Testis (tissue), 3 donors: ENCODE measurements around the gene SLC35D2. TPM values are rescaled to one million over a fixed set of nuclear protein-coding genes. Genes with fewer than 3 reads are reported as not detected.
A peak's percentile ranks its signal among the peaks of the same experiment; 100 is the strongest.
"Not testable (repeated sequence)": the region's sequence is repeated elsewhere in the genome, so short reads cannot be mapped to it uniquely, and the experiment has no call there.

Source experiments
- DNase-seq: peaks from one replicate; pipeline ENCODE4 v3.0.0-alpha.2; 2019
- H3K27ac ChIP-seq, 2 donors: fragments of 200-600 bp; sonication (generic); one replicate each; pipeline ENCODE4 v1.5.1; 2019
- H3K27me3 ChIP-seq: fragments of 200-600 bp; sonication (generic); one replicate; pipeline ENCODE4 v1.5.1; 2019
- H3K36me3 ChIP-seq: fragments of 200-600 bp; sonication (generic); one replicate; pipeline ENCODE4 v1.5.1; 2017; ENCODE audit warnings: low read depth; ENCODE audit errors: missing control alignments
- H3K4me1 ChIP-seq: fragments of 200-600 bp; sonication (generic); one replicate; pipeline ENCODE4 v1.5.1; 2019
- H3K4me3 ChIP-seq, 2 donors: fragments of 200-600 bp; sonication (generic); one replicate each; pipeline ENCODE4 v1.5.1; 2017 to 2019
- H3K9me3 ChIP-seq: fragments of 200-600 bp; sonication (generic); one replicate; pipeline ENCODE4 v1.5.1; 2017
- POLR2A ChIP-seq: fragments of 450-650 bp; IDR thresholded peaks from one replicate; pipeline ENCODE4 v1.6.1; 2017; ENCODE audit warnings: antibody characterized with exemption, mild to moderate bottlenecking, moderate library complexity
- WGBS, 2 donors: methylation state at CpG; one replicate each; pipeline ENCODE4 v1.1.5; 2018; 5-methylcytosine and 5-hydroxymethylcytosine counted together
- intact Hi-C: fragments of 100-400 bp; cut with DNase I; formaldehyde crosslinking; loops from one replicate; pipeline ENCODE4 v1.15.1; 2023; ENCODE audit warnings: low total_unique reads
- polyA plus RNA-seq: library from polyadenylated mRNA; stranded (reverse); fragments of 350-450 nt; fragmentation: Illumina TruSeq; extraction: RNeasy Lipid Tissue Mini Kit (QIAGEN cat#74804); gene quantifications from one replicate; pipeline ENCODE4 v1.2.3, GENCODE V29; 2014; ENCODE audit warnings: low read depth, low replicate concordance; ENCODE audit not compliant: insufficient read depth
- total RNA-seq, 2 donors: library from RNA; depleted of rRNA; stranded (reverse); fragments of >200 nt; gene quantifications; one replicate each; pipeline ENCODE4 v1.2.3, GENCODE V29; 2016
- TF ChIP-seq, protein P1 (sequence below), 3 experiments: fragments of 450-650 bp in 2 of 3; fragments of 200-600 bp in 1 of 3; sonication (generic) in 1 of 3; IDR thresholded peaks; one replicate each; pipeline ENCODE4 v1.5.1; 2016 to 2019; ENCODE audit warnings: antibody characterized with exemption in 3 of 3, mild to moderate bottlenecking in 2 of 3, moderate library complexity in 1 of 3

Gene SLC35D2
- total and polyA plus RNA-seq, 3 donors from 2014 or later = 18.4 to 34.2 (median 26.5) TPM

DNA sequence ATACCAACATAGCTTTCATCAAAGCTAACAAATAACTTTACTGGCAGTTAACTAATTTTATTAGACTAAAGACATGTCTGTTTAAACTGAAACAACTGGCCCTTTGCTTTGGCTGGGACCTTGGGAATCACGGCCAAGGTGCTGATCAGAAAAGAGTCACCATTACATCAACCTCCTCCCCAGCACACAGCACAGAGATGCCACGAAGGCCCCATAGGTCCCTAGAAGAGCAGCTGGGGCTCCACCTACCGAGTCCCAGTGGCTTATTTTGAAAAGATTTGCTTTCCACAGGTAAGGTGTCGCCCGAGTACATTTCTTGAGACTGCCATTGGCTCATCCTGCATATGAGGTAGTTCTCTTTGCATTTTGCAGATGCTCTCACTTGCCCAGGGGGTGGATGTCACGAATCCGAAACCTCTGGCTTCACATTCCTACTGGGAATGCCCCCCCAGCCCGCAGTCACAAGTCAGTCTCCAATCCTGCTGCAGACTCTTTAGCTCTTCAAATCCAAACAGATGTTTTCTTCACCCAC is 62.7 kb downstream of the SLC35D2 start:
- Histone ChIP-seq H3K36me3 (no peaks in the 10 kb centered on the region), H3K9me3 (no peaks in the 10 kb centered on the region), H3K27ac (peak overlapping the region; percentile 62 to 74), H3K27me3 (no peaks in the 10 kb centered on the region), H3K4me3 (no peak overlapping the region), H3K4me1 (peaks cover 22% of the 10 kb centered on the region)
- 53 to 65% methylated on average over 8 of the region's 8 CpGs for WGBS, 2 donors
- intact Hi-C loops = loop anchor here (10.0 kb wide), 1 partner anchor 344 kb away; no protein-coding TSS in a partner anchor
- DNase-seq = peak; percentile 80
- TF ChIP-seq POLR2A = no peak
- TF ChIP-seq, protein P1, sequence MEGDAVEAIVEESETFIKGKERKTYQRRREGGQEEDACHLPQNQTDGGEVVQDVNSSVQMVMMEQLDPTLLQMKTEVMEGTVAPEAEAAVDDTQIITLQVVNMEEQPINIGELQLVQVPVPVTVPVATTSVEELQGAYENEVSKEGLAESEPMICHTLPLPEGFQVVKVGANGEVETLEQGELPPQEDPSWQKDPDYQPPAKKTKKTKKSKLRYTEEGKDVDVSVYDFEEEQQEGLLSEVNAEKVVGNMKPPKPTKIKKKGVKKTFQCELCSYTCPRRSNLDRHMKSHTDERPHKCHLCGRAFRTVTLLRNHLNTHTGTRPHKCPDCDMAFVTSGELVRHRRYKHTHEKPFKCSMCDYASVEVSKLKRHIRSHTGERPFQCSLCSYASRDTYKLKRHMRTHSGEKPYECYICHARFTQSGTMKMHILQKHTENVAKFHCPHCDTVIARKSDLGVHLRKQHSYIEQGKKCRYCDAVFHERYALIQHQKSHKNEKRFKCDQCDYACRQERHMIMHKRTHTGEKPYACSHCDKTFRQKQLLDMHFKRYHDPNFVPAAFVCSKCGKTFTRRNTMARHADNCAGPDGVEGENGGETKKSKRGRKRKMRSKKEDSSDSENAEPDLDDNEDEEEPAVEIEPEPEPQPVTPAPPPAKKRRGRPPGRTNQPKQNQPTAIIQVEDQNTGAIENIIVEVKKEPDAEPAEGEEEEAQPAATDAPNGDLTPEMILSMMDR (IDR thresholded peaks at IDR 0.05) = no peak

DNA sequence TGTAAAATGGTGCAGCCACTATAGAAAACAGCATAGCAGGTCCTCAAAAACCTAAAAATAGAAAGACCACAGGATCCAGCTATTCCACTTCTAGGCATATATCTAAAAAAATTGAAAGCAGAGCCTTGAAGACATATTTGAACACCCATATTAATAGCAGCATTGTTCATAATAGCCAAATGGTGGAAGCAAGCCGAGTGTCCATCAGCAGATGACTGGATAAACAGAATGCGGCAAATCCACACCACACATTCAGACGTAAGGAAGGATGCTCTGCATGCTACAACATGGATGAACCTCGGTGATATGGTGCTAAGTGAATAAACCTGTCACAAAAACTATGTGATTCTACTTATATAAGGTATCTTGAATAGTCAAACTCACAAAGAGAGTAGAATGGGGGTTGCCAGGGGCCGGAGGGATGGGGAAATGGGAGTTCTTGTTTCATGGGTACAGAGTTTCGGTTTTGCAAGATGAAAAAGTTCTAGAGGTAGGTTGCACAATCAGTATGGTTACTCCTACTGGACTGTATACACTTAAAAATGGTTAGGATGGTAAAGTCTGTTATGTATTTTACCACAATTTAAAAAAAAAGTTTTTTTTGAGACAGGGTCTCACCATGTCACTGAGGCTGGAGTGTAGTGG is 64.5 kb downstream of the SLC35D2 start:
- H3K36me3 ChIP-seq = no peaks in the 10 kb centered on the region
- H3K4me1 ChIP-seq = peaks cover 22% of the 10 kb centered on the region
- TF ChIP-seq, protein P1 (IDR thresholded peaks at IDR 0.05) = no peak
- TF ChIP-seq POLR2A = no peak
- peak; percentile 59 for DNase-seq
- intact Hi-C loops = no loop called here
- no peak overlapping the region for H3K4me3 ChIP-seq
- 55 to 96% methylated on average over 6 of the region's 6 CpGs for WGBS, 2 donors
- no peaks in the 10 kb centered on the region for H3K27me3 ChIP-seq
- H3K27ac ChIP-seq = no peak overlapping the region
- H3K9me3 ChIP-seq = no peaks in the 10 kb centered on the region

DNA sequence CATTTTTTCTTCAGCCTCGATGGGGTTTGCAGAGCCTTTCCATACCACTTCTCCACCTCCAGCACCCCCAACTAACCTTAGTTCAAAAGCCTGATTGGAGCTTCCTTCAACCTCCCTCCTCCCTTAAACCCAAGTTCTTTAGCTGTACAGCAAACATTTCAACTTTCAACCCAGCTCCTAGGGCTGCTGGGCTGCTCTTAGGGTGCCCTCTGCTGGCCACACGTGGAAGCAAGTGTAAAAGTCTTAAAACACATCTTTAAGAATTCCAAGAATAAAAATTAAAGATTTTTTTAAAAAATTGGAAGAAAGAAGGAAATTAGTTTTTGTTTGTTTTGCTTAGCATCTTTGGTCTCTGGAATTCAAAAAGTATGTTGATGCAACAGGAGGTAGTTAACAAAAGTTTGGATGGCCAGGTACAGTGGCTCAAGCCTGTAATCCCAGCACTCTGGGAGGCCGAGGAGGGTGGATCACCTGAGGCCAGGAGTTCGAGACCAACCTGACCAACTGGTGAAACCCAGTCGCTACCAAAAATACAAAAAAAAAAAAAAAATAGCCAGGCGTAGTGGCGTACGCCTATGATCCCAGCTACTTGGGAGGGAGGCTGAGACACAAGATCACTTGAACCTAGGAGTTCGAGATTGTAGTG is 66.1 kb downstream of the SLC35D2 start:
- H3K4me3 ChIP-seq = no peak overlapping the region
- intact Hi-C loops = no loop called here
- peak; percentile 80 for DNase-seq
- no peaks in the 10 kb centered on the region for H3K9me3 ChIP-seq
- H3K27ac ChIP-seq = peak overlapping the region in 1 of 2 donors; percentile 23
- H3K36me3 ChIP-seq = no peaks in the 10 kb centered on the region
- no peaks in the 10 kb centered on the region for H3K27me3 ChIP-seq
- WGBS, 2 donors = 55 to 63% methylated on average over 9 of the region's 9 CpGs
- no peak for TF ChIP-seq POLR2A
- TF ChIP-seq, protein P1 (IDR thresholded peaks at IDR 0.05) = peak; percentile 82 to 87 (median 87)
- peaks cover 22% of the 10 kb centered on the region for H3K4me1 ChIP-seq

DNA sequence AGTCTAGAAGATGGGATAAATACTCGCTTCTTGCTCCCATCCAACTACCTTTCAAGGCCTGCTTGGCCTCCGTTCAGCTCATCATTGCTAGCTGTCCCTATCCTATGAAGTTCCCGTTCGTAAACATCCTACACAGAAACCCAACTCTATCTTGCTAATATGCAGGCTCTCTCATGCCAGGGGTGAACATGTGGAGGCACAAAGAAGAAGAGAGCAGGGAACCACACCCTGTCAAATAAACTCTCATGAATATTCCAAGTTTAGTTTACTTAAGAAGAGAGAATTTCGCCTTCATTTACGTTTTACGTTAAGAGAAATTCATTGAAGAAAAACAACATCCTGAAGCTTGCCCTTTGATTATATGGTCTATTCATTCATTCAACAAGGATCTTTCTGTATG is 73.7 kb downstream of the SLC35D2 start:
- Histone ChIP-seq H3K9me3 (no peaks in the 10 kb centered on the region), H3K4me3 (no peak overlapping the region), H3K27ac (no peak overlapping the region), H3K4me1 (no peaks in the 10 kb centered on the region), H3K36me3 (no peaks in the 10 kb centered on the region), H3K27me3 (no peaks in the 10 kb centered on the region)
- WGBS, 2 donors = 93 to 95% methylated on average over 7 of the region's 7 CpGs
- TF ChIP-seq, protein P1 (IDR thresholded peaks at IDR 0.05) = no peak
- intact Hi-C loops = no loop called here
- DNase-seq = no peak

DNA sequence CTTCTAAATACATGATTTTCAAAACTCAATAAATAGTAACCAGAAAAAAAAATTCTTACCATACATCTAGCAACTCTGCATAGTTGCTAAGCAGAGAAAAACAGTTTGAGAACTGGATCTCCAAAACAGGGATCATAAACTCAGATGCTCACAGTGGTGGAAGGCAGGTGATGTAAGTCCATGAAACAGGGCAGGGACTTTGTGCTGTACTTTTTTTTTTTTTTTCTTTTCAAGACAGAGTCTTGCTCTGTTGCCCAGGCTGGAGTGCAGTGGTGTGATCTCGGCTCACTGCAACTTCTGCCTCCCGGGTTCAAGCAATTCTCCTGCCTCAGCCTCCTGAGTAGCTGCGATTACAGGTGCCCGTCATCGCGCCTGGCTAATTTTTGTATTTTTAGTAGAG is 76.6 kb downstream of the SLC35D2 start:
- H3K27me3 ChIP-seq, H3K9me3 ChIP-seq, DNase-seq, H3K36me3 ChIP-seq, intact Hi-C loops, H3K4me3 ChIP-seq: not testable (repeated sequence)
- WGBS, 2 donors = 96 to 98% methylated on average over 6 of the region's 6 CpGs
- peaks cover 14% of the 10 kb centered on the region for H3K4me1 ChIP-seq
- H3K27ac ChIP-seq = peak overlapping the region in 1 of 2 donors; percentile 56
